Prostate gland (tissue), 2 donors: ENCODE measurements around the gene MYO1D.

Experiments used
- CTCF ChIP-seq, 4 experiments: fragments of 200-600 bp in 2 of 4; fragments of 450-650 bp in 2 of 4; sonication (generic) in 2 of 4; IDR thresholded peaks; 1 replicate in 3 of 4; 2 replicates in 1 of 4; pipeline ENCODE4 v1.5.1; 2016 to 2019; ENCODE audit warnings: antibody characterized with exemption in 4 of 4, mild to moderate bottlenecking in 2 of 4, moderate library complexity in 2 of 4
- POLR2A ChIP-seq: fragments of 450-650 bp; IDR thresholded peaks from one replicate; pipeline ENCODE4 v1.6.1; 2016; ENCODE audit warnings: antibody characterized with exemption, mild to moderate bottlenecking
- POLR2AphosphoS5 ChIP-seq: sonication (generic); formaldehyde crosslinking; IDR thresholded peaks from one replicate; pipeline ENCODE4 v1.6.1; 2017; ENCODE audit warnings: antibody characterized with exemption

GRCh38 chr17:32615326-32615725, 261.6 kb downstream of the MYO1D start:
- TF ChIP-seq POLR2AphosphoS5: no peak
- TF ChIP-seq CTCF (IDR thresholded peaks at IDR 0.05): no peak
- TF ChIP-seq POLR2A: no peak
